PC-9 (cell line): ENCODE results near the gene MB. TPM values are rescaled to one million over a fixed set of nuclear protein-coding genes. Genes with fewer than 3 reads are reported as not detected.

Experiments
- BruUV-seq: library from RNA; stranded (reverse); fragments of 400-500 nt; replicated peaks from 2 replicates; lab custom pipeline; 2021; lab: Mats Ljungman, UMichigan
- CTCF ChIA-PET: fragments of 300-600 bp; sonication (Branson Sonifier 250); formaldehyde crosslinking; loops from one replicate; lab custom pipeline; 2022; ENCODE audit warnings: antibody characterized with exemption; lab: Charles Lee
- POLR2A ChIA-PET: fragments of 300-600 bp; sonication (Branson Sonifier 250); formaldehyde crosslinking; loops from one replicate; lab custom pipeline; 2022; ENCODE audit warnings: antibody characterized with exemption; ENCODE audit not compliant: unreplicated experiment; lab: Charles Lee
- DNase-seq, 2 experiments: peaks; one replicate each; pipeline versions ENCODE4 v3.0.0 to v3.0.0-alpha.2; 2015 to 2022; ENCODE audit warnings: mixed read lengths in 1 of 2
- H2AFZ ChIP-seq: fragments of 200-600 bp; sonication (generic); 2 replicates; pipeline ENCODE4 v1.8.1; 2017; ENCODE audit warnings: antibody characterized with exemption
- H3F3A ChIP-seq: fragments of 200-600 bp; sonication (generic); 2 replicates; pipeline ENCODE4 v1.8.1; 2017; ENCODE audit warnings: antibody characterized with exemption, mild to moderate bottlenecking, low read depth; ENCODE audit not compliant: insufficient read depth
- H3K27ac ChIP-seq: fragments of 200-600 bp; sonication (generic); 2 replicates; pipeline ENCODE4 v1.6.1; 2016; ENCODE audit warnings: mixed run types
- H3K27me3 ChIP-seq: fragments of 200-600 bp; sonication (generic); 2 replicates; pipeline ENCODE4 v1.6.1; 2016; ENCODE audit warnings: low read depth, mixed run types; ENCODE audit not compliant: insufficient read depth
- H3K36me3 ChIP-seq: fragments of 200-600 bp; sonication (generic); 2 replicates; pipeline ENCODE4 v1.6.1; 2016; ENCODE audit warnings: low read depth, mixed run types
- H3K4me1 ChIP-seq: fragments of 200-600 bp; sonication (generic); replicated peaks from 2 replicates; pipeline ENCODE4 v1.6.1; 2016; ENCODE audit warnings: mixed run types; ENCODE audit not compliant: insufficient read depth
- H3K4me2 ChIP-seq: fragments of 200-600 bp; sonication (generic); 2 replicates; pipeline ENCODE4 v1.6.1; 2017; ENCODE audit warnings: mixed run types
- H3K4me3 ChIP-seq: fragments of 200-600 bp; sonication (generic); 2 replicates; pipeline ENCODE4 v1.6.1; 2016; ENCODE audit warnings: mixed run types
- H3K79me2 ChIP-seq: fragments of 200-600 bp; sonication (generic); 2 replicates; pipeline ENCODE4 v1.6.1; 2017; ENCODE audit warnings: low read depth, mixed run types
- H3K9me2 ChIP-seq: fragments of 200-600 bp; sonication (generic); 2 replicates; pipeline ENCODE4 v1.8.1; 2017; ENCODE audit warnings: mild to moderate bottlenecking; ENCODE audit not compliant: insufficient read depth
- H3K9me3 ChIP-seq: fragments of 200-600 bp; sonication (generic); 2 replicates; pipeline ENCODE4 v1.8.1; 2016; ENCODE audit warnings: low read depth; ENCODE audit not compliant: insufficient read depth
- H4K20me1 ChIP-seq: fragments of 200-600 bp; sonication (generic); 2 replicates; pipeline ENCODE4 v1.8.1; 2017; ENCODE audit not compliant: insufficient read depth
- CTCF ChIP-seq: fragments of 200-600 bp; sonication (generic); conservative IDR thresholded peaks from 2 replicates; pipeline ENCODE4 v1.6.1; 2017; ENCODE audit warnings: mixed run types, antibody characterized with exemption, mild to moderate bottlenecking, moderate library complexity
- EZH2 ChIP-seq: fragments of 200-600 bp; sonication (generic); IDR thresholded peaks from 2 replicates; pipeline ENCODE4 v1.8.0; 2017; ENCODE audit warnings: antibody characterized with exemption, low read depth
- intact Hi-C: fragments of 100-400 bp; cut with micrococcal nuclease; formaldehyde crosslinking; loops from one replicate; pipeline ENCODE4 v1.10.0; 2022; ENCODE audit not compliant: unreplicated experiment
- total RNA-seq: library from RNA; stranded (reverse); gene quantifications from 2 replicates; pipeline ENCODE4 v1.2.3, GENCODE V29; 2021

MB gene
- total RNA-seq, 1 experiment from 2014 or later, result 5.0 TPM

DNA sequence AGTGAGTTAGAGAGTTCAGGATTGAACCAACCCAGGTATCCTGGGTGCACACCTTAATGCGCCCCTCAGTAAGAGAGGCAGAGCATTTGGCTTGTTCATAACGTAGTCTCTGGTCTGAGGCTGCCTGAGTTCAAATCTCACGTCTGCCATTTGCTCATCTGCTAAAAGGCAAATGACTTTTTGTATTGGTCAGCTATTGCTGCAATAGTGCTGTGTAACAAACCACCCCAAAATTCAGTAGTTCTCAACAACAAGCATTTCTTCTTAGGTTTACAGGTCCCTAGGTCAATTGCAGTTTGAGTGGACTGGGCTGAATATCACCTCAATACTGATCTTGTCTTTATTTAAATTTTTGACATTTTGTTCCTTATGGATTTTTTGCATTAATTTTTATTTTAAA lies 58.4 kb downstream of the MB start:
- H3K27me3 ChIP-seq, result no peaks in the 10 kb centered on the region
- ChIA-PET CTCF (no interaction called here), POLR2A (no interaction called here)
- H3K4me1 ChIP-seq, result peaks cover 14% of the 10 kb centered on the region
- no peak overlapping the region for H3K27ac ChIP-seq
- DNase-seq, result no peak
- no peak overlapping the region for H3K4me3 ChIP-seq
- H3K9me3 ChIP-seq, result no peaks in the 10 kb centered on the region; the same call in 1 of the 2 replicates
- intact Hi-C loops, result no loop called here
- no peak overlapping the region for H2AFZ ChIP-seq
- no peak for TF ChIP-seq EZH2
- TF ChIP-seq CTCF, result no peak
- H3K9me2 ChIP-seq, result no peaks in the 10 kb centered on the region
- H3F3A ChIP-seq, result peaks cover 38% of the 10 kb centered on the region; the same call in 1 of the 2 replicates
- no peaks in the 10 kb centered on the region for H3K36me3 ChIP-seq
- H4K20me1 ChIP-seq, result peaks cover 6% of the 10 kb centered on the region; the same call in 1 of the 2 replicates
- H3K79me2 ChIP-seq, result no peaks in the 10 kb centered on the region
- no peak overlapping the region for H3K4me2 ChIP-seq
- no TSS peak for BruUV-seq

DNA sequence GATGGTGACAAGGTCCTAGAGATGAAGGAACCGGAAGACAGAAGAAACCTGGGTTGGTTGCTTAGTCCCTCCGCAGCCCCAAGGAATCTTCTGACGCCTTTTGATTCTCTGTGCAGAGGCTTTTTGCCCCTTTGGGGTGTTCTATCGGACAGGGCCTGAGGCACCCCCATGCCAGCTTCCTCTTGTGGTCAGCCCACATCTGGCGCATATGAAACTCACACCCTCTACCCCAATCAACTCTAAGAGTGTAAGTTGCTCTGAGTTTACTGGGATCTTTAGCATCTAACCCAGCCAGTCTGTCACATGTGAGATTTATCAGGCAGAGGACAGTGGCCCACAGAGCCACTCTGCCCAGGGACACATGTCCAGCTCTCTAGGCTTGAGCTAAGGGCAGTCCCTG lies 59.1 kb downstream of the MB start:
- H3K4me2 ChIP-seq, result no peak overlapping the region
- peaks cover 8% of the 10 kb centered on the region for H4K20me1 ChIP-seq
- H3K4me3 ChIP-seq, result no peak overlapping the region
- peaks cover 14% of the 10 kb centered on the region for H3K4me1 ChIP-seq
- H2AFZ ChIP-seq, result no peak overlapping the region
- H3F3A ChIP-seq, result peaks cover 34% of the 10 kb centered on the region; the same call in 1 of the 2 replicates
- H3K36me3 ChIP-seq, result no peaks in the 10 kb centered on the region
- no peaks in the 10 kb centered on the region; the same call in 1 of the 2 replicates for H3K9me3 ChIP-seq
- ChIA-PET POLR2A (interaction anchor here (0.6 kb wide), 1 partner anchor 9 kb away, joined by 6 read pairs; no protein-coding TSS in a partner anchor), CTCF (no interaction called here)
- H3K27me3 ChIP-seq, result no peaks in the 10 kb centered on the region
- H3K79me2 ChIP-seq, result no peaks in the 10 kb centered on the region
- H3K27ac ChIP-seq, result no peak overlapping the region
- no peak for DNase-seq
- intact Hi-C loops, result no loop called here
- BruUV-seq, result no TSS peak
- TF ChIP-seq EZH2 (no peak), CTCF (no peak)
- no peaks in the 10 kb centered on the region for H3K9me2 ChIP-seq

Other genes starting within 250 kb of the MB start
- gene HMOX1, start 236.2 kb downstream of the MB start, total RNA-seq, result 18.4 and 23.7 TPM in 2 replicates
- 71.7 and 115 TPM in 2 replicates for gene MCM5, start 217.2 kb downstream of the MB start, total RNA-seq
- gene RASD2, start 76.5 kb downstream of the MB start, total RNA-seq, result 0.70 and 0.95 TPM in 2 replicates
- gene APOL6, start 31.1 kb upstream of the MB start, total RNA-seq, result 16.7 and 18.6 TPM in 2 replicates
- gene APOL5, start 100.5 kb upstream of the MB start, total RNA-seq, result not detected in 2 replicates